A673 (cell line): ENCODE measurements around the gene HMGN2.

Experiments used
- CTCF ChIP-seq: fragments of 300-800, 200-600 bp; sonication (generic); conservative IDR thresholded peaks from 2 replicates; pipeline ENCODE4 v1.5.1; 2017; ENCODE audit warnings: low read depth, mild to moderate bottlenecking, antibody characterized with exemption, low read length, moderate library complexity, mixed read lengths
- EZH2 ChIP-seq: fragments of 200-600 bp; sonication (generic); IDR thresholded peaks from 2 replicates; pipeline ENCODE4 v1.6.1; 2017; ENCODE audit warnings: borderline replicate concordance, low read depth, mild to moderate bottlenecking, mixed read lengths, antibody characterized with exemption, low read length; ENCODE audit not compliant: poor library complexity, severe bottlenecking

- TF ChIP-seq CTCF (no peak), EZH2 (no peak)
Observed at GRCh38 chr1:26429721-26430120, 42.5 kb upstream of the HMGN2 start.
